ENCODE measurements around the gene CLDND2.

DNA sequence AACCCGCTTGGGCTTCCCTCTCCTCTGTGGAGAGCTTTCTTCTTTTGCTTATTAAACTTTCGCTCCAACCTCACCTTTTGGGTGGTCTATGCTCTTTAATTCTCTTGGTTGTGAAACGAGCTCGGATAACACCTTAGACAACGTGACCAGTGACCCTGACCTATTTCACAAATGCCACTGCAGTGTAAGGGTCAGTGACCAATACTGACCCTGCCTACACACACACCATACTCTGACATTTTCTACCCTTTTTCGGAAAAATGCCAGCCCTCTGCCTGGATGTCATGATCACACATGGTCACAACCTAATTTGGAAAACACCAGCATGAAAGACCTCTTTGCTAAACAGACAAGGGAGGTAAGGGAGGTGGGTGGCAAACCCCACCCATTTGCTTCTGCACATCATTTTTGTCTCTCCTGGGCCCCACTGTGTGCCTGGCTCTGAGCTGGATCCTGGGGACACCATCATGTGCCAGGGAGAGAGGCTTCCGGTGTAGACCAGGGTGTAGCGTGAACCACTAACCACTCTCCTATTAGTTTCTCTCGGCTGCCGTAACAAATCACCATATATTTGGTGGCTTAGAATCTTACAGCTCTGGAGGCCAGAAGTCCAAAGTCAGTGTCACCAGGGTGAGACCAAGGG lies 12.5 kb downstream of the CLDND2 start:
- no peak for TF ChIP-seq MAZ (IDR thresholded peaks at IDR 0.05; ENCODE audit: borderline replicate concordance, low read depth, low read length)
- no peak for TF ChIP-seq RCOR1 (IDR thresholded peaks at IDR 0.05; ENCODE audit: insufficient replicate concordance, low read length)
- TF ChIP-seq CEBPB (IDR thresholded peaks at IDR 0.05; ENCODE audit: low read depth, low read length): no peak
- TF ChIP-seq, protein P1, sequence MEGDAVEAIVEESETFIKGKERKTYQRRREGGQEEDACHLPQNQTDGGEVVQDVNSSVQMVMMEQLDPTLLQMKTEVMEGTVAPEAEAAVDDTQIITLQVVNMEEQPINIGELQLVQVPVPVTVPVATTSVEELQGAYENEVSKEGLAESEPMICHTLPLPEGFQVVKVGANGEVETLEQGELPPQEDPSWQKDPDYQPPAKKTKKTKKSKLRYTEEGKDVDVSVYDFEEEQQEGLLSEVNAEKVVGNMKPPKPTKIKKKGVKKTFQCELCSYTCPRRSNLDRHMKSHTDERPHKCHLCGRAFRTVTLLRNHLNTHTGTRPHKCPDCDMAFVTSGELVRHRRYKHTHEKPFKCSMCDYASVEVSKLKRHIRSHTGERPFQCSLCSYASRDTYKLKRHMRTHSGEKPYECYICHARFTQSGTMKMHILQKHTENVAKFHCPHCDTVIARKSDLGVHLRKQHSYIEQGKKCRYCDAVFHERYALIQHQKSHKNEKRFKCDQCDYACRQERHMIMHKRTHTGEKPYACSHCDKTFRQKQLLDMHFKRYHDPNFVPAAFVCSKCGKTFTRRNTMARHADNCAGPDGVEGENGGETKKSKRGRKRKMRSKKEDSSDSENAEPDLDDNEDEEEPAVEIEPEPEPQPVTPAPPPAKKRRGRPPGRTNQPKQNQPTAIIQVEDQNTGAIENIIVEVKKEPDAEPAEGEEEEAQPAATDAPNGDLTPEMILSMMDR (conservative IDR thresholded peaks at IDR 0.05; ENCODE audit: low read depth, low read length): no peak
- no peak for TF ChIP-seq FOS (IDR thresholded peaks at IDR 0.05; ENCODE audit: low read depth, low read length)
